ENCODE data around the gene PITX3.

DNA sequence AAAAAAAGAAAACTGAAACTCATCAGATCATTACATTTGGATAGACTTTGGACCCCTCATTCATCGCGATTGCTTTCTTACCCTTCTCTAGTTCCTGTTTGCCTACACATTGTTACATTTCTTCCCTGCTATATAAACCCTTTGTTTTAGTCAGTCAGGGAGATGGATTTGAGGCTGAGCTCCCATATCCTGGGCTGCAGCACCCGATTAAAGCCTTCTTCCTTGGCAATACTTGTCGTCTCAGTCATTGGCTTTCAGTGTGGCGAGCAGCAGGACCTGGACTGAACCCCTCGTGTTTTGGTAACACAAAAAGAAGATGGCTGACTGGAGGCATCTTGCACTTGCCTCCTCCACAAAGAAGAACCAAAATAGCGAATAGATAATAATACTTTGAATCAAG, 49.4 kb downstream of the PITX3 start:
- TF ChIP-seq, protein P1, sequence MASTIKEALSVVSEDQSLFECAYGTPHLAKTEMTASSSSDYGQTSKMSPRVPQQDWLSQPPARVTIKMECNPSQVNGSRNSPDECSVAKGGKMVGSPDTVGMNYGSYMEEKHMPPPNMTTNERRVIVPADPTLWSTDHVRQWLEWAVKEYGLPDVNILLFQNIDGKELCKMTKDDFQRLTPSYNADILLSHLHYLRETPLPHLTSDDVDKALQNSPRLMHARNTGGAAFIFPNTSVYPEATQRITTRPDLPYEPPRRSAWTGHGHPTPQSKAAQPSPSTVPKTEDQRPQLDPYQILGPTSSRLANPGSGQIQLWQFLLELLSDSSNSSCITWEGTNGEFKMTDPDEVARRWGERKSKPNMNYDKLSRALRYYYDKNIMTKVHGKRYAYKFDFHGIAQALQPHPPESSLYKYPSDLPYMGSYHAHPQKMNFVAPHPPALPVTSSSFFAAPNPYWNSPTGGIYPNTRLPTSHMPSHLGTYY (CRISPR knock-in tag; IDR thresholded peaks at IDR 0.05), result no peak
- TF ChIP-seq SP1 (CRISPR knock-in tag; conservative IDR thresholded peaks at IDR 0.05), result no peak
- TF ChIP-seq PRDM15 (CRISPR knock-in tag; IDR thresholded peaks at IDR 0.05), result no peak
- no peak for TF ChIP-seq JUN (CRISPR knock-in tag; IDR thresholded peaks at IDR 0.05)
- no peak for TF ChIP-seq FOXP1 (CRISPR knock-in tag; IDR thresholded peaks at IDR 0.05; ENCODE audit: borderline replicate concordance)
- TF ChIP-seq TCF7 (CRISPR knock-in tag; IDR thresholded peaks at IDR 0.05; ENCODE audit: low read depth), result no peak
- TF ChIP-seq CTCF (IDR thresholded peaks at IDR 0.05), result no peak
- TF ChIP-seq E2F5 (CRISPR knock-in tag; IDR thresholded peaks at IDR 0.05), result no peak
- TF ChIP-seq FOXP4 (CRISPR knock-in tag; IDR thresholded peaks at IDR 0.05), result no peak
- no peak for TF ChIP-seq CREM (CRISPR knock-in tag; IDR thresholded peaks at IDR 0.05)
- TF ChIP-seq NR2C2 (CRISPR knock-in tag; IDR thresholded peaks at IDR 0.05), result no peak
- no peak for TF ChIP-seq USF2 (CRISPR knock-in tag; IDR thresholded peaks at IDR 0.05)
- TF ChIP-seq ZNF423 (CRISPR knock-in tag; IDR thresholded peaks at IDR 0.05), result no peak
